ENCODE measurements around the gene HYPK. TPM values are rescaled to one million over a fixed set of nuclear protein-coding genes. Genes with fewer than 3 reads are reported as not detected.
"Not testable (repeated sequence)": the region's sequence is repeated elsewhere in the genome, so short reads cannot be mapped to it uniquely, and the experiment has no call there.

Gene HYPK
- total RNA-seq, 1 donor from 2014 or later, result 6.5 TPM

DNA sequence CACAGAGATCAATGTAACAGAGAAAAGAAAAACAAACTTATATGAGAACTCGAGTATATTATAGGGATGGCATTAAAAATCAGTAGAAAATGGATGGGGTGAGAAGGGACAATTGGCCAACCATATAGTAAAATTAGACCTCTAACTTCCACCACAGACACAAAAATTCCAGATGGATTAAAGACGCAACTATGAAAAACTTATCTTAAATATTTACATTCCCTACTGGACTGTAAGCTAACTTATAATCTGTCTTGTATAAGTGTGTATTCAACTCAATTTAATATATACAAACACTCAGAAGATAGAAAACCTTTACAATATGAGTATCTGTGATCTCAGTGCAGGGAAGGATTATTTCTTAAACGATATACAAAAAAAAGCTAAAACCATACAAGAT lies 21.1 kb downstream of the HYPK start:
- Mint-ChIP-seq H3K9me3 (ENCODE audit: unreplicated experiment) (no peaks in the 10 kb centered on the region), H3K27ac (ENCODE audit: unreplicated experiment) (no peak overlapping the region), H3K4me3 (ENCODE audit: unreplicated experiment) (no peak overlapping the region), H3K36me3 (ENCODE audit: low read depth, unreplicated experiment) (peaks cover 7% of the 10 kb centered on the region), H3K27me3 (ENCODE audit: unreplicated experiment) (peaks cover 2% of the 10 kb centered on the region), H3K4me1 (ENCODE audit: unreplicated experiment) (peaks cover 9% of the 10 kb centered on the region)
- no peak for DNase-seq (ENCODE audit: low spot score)
- TF ChIP-seq, protein P1, sequence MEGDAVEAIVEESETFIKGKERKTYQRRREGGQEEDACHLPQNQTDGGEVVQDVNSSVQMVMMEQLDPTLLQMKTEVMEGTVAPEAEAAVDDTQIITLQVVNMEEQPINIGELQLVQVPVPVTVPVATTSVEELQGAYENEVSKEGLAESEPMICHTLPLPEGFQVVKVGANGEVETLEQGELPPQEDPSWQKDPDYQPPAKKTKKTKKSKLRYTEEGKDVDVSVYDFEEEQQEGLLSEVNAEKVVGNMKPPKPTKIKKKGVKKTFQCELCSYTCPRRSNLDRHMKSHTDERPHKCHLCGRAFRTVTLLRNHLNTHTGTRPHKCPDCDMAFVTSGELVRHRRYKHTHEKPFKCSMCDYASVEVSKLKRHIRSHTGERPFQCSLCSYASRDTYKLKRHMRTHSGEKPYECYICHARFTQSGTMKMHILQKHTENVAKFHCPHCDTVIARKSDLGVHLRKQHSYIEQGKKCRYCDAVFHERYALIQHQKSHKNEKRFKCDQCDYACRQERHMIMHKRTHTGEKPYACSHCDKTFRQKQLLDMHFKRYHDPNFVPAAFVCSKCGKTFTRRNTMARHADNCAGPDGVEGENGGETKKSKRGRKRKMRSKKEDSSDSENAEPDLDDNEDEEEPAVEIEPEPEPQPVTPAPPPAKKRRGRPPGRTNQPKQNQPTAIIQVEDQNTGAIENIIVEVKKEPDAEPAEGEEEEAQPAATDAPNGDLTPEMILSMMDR (IDR thresholded peaks at IDR 0.05; ENCODE audit: unreplicated experiment), result no peak

- Mint-ChIP-seq H3K4me3 (ENCODE audit: unreplicated experiment) (peak within 1 kb of the TSS; percentile 100), H3K27me3 (ENCODE audit: unreplicated experiment) (peaks cover 2% of the 10 kb centered on the region), H3K27ac (ENCODE audit: unreplicated experiment) (peak within 1 kb of the TSS; percentile 99), H3K36me3 (ENCODE audit: low read depth, unreplicated experiment) (peaks cover 4% of the 10 kb centered on the region), H3K4me1 (ENCODE audit: unreplicated experiment) (peaks cover 9% of the 10 kb centered on the region), H3K9me3 (ENCODE audit: unreplicated experiment) (no peaks in the 10 kb centered on the region)
- DNase-seq (ENCODE audit: low spot score), result peak; percentile 76
- TF ChIP-seq, protein P1 (IDR thresholded peaks at IDR 0.05; ENCODE audit: unreplicated experiment), result no peak
Observed at GRCh38 chr15:43824302-43825246, 24.2 kb downstream of the HYPK start, which contains the start of gene MFAP1. MFAP1 (minus strand) TSS chr15:43824690; CDS start chr15:43824569, 121 bp downstream.

- not testable (repeated sequence) for H3K36me3 Mint-ChIP-seq (ENCODE audit: low read depth, unreplicated experiment); H3K4me3 Mint-ChIP-seq (ENCODE audit: unreplicated experiment); H3K4me1 Mint-ChIP-seq (ENCODE audit: unreplicated experiment); H3K27ac Mint-ChIP-seq (ENCODE audit: unreplicated experiment); H3K9me3 Mint-ChIP-seq (ENCODE audit: unreplicated experiment); DNase-seq (ENCODE audit: low spot score); H3K27me3 Mint-ChIP-seq (ENCODE audit: unreplicated experiment)
Observed at GRCh38 chr15:43825305-43825704, 24.9 kb downstream of the HYPK start.

- peaks cover 2% of the 10 kb centered on the region for H3K27me3 Mint-ChIP-seq (ENCODE audit: unreplicated experiment)
- no peak overlapping the region for H3K27ac Mint-ChIP-seq (ENCODE audit: unreplicated experiment)
- H3K36me3 Mint-ChIP-seq (ENCODE audit: low read depth, unreplicated experiment), result peaks cover 4% of the 10 kb centered on the region
- no peak overlapping the region for H3K4me3 Mint-ChIP-seq (ENCODE audit: unreplicated experiment)
- DNase-seq (ENCODE audit: low spot score), result no peak
- no peaks in the 10 kb centered on the region for H3K9me3 Mint-ChIP-seq (ENCODE audit: unreplicated experiment)
- H3K4me1 Mint-ChIP-seq (ENCODE audit: unreplicated experiment), result peaks cover 9% of the 10 kb centered on the region
- TF ChIP-seq, protein P1 (IDR thresholded peaks at IDR 0.05; ENCODE audit: unreplicated experiment), result no peak
Observed at GRCh38 chr15:43826029-43826507, 25.7 kb downstream of the HYPK start.

- Mint-ChIP-seq H3K4me3 (ENCODE audit: unreplicated experiment) (peak within 1 kb of the TSS; percentile 73), H3K36me3 (ENCODE audit: low read depth, unreplicated experiment) (peaks cover 4% of the 10 kb centered on the region), H3K27me3 (ENCODE audit: unreplicated experiment) (peaks cover 2% of the 10 kb centered on the region), H3K4me1 (ENCODE audit: unreplicated experiment) (peaks cover 9% of the 10 kb centered on the region), H3K27ac (ENCODE audit: unreplicated experiment) (no peak within 1 kb of the TSS), H3K9me3 (ENCODE audit: unreplicated experiment) (no peaks in the 10 kb centered on the region)
- TF ChIP-seq, protein P1 (IDR thresholded peaks at IDR 0.05; ENCODE audit: unreplicated experiment), result no peak
- peak; percentile 68 for DNase-seq (ENCODE audit: low spot score)
Observed at GRCh38 chr15:43826508-43827341, 26.3 kb downstream of the HYPK start, which contains the start of gene WDR76. WDR76 (plus strand) TSS chr15:43827002; CDS start chr15:43827033, 31 bp downstream.

All from endothelial cell (in vitro differentiated cells).